HG02852 (cell line): Measurements from ENCODE around the gene ZNF493.

ENCODE experiments used
- ATAC-seq: cut with Tn5 transposase; IDR thresholded peaks from one replicate; pipeline ENCODE4 v1.9.1; 2021; ENCODE audit warnings: mild to moderate bottlenecking, moderate library complexity; ENCODE audit not compliant: unreplicated experiment

ZNF493 gene

DNA sequence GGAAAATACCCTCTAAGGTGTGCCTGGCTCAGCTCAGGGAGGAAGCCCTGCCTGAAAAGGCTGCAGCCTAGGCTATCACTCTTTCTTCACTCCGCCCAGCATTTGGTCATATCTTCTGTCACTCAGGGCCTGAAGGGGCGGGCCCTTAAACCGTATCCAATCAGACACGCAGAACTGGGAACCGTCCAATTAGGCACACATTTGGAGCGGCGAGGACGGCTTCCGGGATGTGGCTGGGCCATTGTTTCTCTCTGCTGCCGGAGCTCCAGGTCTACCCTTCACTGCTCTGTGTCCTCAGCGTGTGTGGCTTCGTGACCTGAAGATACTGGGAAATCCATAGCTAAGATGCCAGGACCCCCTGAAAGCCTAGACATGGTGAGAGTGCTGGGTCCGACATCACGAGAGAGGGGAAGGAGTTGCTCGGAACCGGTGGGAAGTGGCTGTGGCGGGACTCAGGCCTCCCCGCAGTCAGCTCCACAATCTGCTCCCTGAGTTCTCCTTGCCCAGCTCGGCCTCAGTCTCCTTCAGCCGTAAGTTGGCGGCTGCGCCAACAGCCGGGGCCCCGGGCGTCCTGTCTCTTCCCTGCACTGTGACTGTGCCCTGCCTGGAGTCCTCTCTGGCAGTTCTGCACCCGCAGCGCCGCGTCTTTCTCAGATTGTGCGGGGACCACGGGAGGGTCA lies at the start of gene ZNF493:
Gene ZNF493 (plus strand): TSS at position 241 of the 680 bp plus-strand sequence. CDS start 105 bp downstream, at position 346.
- ATAC-seq = peak; percentile 100

DNA sequence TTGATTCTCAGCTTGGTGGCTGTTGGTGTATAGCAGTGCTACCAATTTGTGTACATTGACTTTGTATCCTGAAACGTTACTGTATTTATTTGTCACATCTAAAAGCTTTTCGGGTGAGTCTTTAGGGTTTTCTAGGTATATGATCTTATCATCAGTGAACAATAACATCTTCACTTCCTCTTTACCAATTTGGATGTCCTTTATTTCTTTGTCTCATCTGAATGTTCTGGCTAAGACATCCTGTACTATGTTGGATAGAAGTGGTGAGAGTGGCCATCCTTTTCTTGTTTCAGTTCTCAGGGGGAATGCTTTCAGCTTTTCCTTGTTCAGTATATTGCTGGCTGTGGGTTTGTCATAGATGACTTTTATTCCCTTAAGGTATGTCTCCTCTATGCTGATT lies 44.1 kb upstream of the ZNF493 start:
- ATAC-seq = no peak

DNA sequence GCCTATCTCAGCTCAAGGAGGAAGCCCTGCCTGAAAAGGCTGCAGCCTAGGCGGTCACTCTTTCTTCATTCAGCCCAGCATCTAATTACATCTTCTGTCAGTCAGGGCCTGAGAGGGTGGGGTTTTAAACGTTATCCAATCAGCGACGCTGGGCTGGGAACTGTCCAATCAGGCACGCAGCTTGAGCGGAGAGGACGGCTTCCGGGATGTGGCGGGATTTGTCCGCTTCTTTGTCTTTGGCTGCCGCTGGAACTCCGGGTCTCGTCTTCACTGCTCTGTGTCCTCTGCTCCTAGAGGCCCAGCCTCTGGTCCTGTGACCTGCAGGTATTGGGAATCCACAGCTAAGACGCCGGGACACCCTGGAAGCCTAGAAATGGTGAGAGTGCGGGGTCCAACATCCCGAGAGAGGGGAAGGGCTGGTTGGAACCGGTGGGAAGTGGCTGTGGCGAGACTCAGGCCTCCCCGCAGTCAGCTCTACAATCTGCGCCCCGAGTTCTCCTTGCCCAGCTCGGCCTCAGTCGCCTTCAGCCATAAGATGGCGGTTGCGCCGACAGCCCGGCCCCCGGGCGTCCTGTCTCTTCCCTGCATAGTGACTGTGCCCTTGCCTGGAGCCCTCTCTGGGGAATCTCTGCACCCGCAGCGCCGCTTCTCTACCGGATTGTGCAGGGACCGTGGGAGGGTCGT lies 38.0 kb upstream of the ZNF493 start, which contains the start of gene ZNF738:
Gene ZNF738 (plus strand): TSS at position 233 of the 684 bp plus-strand sequence. CDS start 141 bp downstream, at position 374.
- ATAC-seq = peak; percentile 98

DNA sequence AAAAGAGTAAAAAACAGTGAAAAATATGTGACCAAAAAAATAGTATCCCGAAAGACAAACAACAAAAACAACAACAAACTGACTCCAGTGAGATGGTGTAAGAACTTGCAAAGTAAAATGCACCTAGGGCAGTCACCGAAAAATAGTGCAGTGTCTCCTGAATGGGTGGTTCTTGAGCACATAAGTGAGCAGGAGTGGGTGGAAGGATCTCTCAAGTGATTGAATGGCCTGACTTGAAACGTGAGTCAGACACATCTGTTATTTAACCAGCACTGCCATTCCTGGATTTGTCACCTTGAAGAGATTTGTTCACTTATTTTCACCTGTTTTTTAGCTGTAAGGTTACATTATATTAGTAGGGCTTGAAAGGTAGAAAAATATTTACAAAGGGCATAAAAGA lies 34.6 kb upstream of the ZNF493 start:
- ATAC-seq = no peak

DNA sequence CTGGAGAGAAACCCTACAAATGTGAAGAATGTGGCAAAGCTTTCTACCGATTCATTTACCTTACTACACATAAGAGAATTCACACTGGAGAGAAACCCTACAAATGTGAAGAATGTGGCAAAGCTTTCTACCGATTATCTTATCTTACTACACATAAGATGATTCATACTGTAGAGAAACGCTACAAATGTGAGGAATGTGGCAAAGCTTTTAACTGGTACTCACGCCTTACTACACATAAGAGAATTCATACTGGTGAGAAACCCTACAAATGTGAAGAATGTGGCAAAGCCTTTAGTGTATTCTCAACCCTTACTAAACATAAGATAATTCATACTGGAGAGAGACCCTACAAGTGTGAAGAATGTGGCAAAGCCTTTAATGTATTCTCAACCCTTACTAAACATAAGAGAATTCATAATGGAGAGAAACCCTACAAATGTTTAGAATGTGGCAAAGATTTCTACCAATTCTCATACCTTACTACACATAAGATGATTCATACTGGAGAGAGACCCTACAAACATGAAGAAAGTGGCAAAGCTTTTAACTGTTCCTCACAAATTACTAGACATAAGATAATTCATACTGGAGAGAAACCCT lies 12.9 kb upstream of the ZNF493 start:
- no peak for ATAC-seq

DNA sequence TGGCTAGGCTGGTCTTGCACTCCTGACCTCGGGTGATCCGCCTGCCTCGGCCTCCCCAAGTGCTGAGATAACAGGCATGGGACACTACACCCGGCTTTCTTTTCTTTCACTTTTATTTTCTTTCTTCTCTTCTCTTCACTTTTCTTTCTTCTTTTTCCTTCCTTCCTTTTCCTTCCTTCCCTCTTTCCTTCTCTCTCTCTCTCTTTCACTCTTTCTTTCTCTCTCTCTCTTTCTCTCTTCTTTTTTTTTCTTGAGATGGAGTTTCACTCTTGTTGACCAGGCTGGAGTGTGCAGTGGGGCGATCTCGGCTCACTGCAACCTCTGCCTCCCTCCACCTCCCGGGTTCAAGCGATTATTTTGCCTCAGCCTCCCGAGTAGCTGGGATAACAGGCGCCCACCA lies 812 bp upstream of the ZNF493 start:
- ATAC-seq = no peak

DNA sequence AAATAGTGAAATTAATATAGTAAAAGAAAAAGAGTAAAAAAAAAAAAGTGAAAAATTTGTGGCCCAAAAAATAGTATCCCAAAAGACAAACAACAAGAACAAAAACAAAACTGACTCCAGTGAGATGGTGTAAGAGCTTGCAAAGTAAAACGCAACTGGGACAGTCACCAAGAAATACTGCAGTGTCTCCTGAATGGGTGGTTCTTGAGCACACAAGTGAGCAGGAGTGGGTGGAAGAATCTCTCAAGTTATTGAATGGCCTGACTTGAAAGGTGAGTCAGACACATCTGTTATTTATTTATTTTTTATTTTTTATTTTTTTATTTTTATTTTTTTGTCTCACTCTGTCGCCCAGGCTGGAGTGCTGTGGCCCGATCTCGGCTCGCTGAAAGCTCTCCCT lies 1.9 kb downstream of the ZNF493 start:
- no peak for ATAC-seq

DNA sequence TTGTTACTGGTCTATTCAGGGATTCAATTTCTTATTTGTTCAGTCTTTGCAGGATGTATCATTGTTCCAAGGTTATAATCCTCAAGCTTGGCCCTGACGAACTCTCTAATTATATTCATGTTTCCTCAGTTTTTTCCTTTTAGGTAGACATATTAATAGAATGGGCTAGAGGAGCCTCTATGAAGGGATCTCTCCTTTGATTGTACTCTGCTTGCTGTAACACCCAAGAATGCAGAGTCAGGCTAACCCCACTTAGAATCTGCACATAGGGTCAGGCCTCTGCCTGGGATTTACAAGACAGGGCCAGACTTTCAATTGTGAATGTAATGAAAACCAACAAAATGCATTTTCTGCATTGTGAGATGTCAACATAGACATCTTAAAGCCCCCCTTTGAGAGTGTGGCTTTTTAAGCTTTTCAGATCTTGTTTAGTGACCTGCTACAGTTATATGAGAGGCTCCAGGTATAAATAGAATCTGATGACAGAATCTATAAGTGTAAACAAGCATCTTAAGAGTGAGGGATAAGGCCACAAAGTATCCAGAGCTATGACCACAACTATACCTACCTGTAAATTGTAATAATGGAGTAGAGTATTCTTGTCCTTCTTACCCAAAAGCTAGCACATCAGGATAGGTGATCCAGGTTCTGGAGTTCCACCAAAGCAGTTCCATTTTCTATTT lies 5.5 kb downstream of the ZNF493 start:
- ATAC-seq = no peak

DNA sequence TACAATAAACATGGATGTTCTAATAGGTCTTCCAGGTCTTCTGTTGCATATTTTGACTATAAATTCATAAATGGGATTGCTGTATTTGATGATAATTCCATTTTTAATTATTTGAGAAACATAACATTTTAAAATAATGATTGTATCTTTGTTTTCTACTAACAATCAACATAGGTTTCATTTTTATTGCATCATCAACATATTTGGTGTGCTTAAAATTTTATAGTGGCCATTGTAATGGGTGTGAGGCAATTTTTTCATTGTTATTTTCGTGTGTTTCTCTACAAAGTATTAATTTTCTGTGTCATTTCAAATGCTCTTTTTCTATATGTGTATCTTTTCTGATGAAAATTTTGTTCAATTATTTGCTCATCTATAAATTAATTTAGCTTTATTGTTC lies 13.2 kb downstream of the ZNF493 start:
- ATAC-seq = no peak

DNA sequence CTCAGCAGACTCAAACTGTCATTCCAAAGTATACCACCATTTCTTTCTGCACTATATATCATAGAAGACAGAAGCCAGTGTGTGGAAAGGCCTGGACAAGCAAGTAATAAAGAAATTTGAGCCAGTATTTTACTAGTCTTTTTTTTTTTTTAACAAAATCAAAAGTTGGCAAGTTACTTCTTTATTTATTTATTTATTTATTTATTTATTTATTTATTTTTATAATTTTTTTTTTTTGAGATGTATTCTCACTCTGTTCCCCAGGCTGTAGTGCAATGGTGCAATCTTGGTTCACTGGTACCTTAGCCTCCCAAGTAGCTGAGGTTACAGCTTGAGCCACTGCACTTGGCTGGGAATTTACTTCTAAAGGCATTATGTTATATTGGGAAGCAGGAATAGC lies 25.3 kb downstream of the ZNF493 start:
- ATAC-seq = no peak

DNA sequence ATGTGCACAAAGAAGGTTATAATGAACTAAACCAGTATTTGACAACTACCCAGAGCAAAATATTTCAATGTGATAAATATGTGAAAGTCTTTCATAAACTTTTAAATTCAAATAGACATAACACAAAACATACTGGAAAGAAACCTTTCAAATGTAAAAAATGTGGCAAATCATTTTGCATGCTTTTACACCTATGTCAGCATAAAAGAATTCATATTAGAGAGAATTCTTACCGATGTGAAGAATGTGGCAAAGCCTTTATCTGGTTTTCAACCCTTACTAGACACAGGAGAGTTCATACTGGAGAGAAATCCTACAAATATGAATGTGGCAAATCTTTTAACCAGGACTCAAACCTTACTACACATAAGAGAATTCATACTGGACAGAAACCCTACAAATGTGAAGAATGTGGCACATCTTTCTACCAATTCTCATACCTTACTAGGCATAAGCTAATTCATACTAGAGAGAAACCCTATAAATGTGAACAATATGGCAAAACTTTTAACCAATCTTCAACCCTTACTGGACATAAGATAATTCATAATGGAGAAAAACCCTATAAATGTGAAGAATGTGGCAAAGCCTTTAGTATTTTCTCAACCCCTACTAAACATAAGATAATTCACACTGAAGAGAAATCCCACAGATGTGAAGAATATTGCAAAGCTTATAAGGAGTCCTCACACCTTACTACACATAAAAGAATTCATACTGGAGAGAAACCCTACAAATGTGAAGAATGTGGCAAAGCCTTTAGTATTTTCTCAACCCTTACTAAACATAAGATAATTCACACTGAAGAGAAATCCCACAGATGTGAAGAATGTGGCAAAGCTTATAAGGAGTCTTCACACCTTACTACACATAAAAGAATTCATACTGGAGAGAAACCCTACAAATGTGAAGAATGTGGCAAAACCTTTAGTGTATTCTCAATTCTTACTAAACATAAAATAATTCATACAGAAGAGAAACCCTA lies 26.4 kb downstream of the ZNF493 start:
- no peak for ATAC-seq

DNA sequence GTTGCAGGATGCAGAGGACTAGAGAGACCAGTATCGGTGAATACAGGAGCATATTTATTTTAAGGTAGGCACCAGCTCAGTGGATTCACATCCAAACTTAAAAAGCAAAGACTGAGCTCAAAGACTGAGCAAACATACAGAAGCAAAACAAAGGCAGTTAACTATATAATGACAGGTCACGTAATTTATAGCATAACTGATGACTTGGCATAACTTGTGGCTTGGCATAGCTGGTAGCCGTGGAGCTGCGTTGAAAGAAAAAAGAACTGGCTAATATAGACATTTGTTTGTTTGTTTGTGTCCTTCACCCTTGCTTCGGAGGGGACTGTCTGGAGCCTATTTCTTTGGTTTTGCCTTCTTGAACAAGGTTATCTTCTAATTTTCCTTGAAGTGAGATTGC lies 33.7 kb downstream of the ZNF493 start:
- ATAC-seq = no peak

DNA sequence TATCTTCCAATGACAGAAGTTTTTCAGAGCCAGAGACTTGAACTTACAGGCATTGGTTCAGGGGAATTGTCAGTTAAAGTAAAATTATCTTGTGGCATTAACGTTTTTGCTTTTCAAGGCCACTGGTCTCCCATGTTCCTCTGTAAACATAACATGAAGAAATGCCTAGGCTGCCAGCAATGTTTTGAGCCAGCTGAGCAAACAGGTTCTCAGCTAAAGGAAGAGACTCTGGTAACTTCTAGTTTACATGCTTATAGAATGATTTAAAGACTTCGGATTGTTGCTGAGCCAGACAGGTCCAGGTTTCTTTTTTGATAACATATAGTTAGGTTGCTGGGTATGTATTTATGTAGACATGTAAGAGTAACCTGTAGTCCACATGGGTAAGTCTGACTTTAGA lies 35.7 kb downstream of the ZNF493 start:
- ATAC-seq = no peak

DNA sequence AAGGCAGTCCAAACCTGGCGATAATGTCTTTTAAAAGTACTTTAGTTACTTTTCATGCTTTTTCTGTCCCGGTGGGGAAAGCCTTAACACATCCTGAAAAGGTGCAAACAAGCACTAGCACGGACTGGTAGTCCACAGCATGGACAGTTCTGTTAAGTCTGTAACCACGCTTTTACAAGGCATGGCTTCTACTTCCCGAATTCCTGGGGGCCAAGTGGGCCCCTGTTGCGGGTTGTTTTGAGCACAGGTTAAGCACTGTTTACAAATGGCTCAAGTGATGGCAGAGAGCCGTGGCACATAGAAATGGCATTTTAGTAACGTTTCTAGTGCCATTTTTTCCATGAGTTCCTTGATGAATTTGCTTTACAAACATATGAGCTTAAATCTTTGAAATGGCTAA lies 37.6 kb downstream of the ZNF493 start:
- ATAC-seq = no peak

DNA sequence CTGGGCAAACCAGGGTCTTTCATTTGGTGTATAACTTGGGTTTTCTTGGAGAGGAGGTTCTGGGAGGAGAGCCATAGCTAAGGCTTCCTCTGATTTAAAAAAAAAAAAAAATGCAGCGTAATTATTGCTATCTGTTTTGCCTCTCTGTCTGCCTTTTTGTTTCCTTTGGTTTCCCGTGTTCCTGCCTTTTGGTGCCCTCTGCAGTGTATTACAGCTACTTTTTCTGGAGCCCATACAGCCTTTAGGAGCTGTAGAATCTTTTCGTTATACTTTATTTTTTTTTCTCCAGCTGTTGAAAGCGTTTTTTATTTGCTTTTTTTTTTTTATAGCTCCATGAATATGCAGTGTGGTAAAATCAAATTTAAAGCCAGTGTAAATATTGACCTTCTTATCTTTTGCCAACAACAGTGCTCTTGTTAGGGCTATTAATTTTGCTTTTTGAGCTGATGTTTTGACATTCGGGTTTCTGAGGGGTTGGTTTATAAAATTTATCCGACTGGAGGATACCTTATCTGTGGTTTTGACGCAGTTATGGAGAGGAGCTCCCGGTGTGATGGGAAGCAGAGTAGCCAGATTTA lies 38.1 kb downstream of the ZNF493 start:
- no peak for ATAC-seq

DNA sequence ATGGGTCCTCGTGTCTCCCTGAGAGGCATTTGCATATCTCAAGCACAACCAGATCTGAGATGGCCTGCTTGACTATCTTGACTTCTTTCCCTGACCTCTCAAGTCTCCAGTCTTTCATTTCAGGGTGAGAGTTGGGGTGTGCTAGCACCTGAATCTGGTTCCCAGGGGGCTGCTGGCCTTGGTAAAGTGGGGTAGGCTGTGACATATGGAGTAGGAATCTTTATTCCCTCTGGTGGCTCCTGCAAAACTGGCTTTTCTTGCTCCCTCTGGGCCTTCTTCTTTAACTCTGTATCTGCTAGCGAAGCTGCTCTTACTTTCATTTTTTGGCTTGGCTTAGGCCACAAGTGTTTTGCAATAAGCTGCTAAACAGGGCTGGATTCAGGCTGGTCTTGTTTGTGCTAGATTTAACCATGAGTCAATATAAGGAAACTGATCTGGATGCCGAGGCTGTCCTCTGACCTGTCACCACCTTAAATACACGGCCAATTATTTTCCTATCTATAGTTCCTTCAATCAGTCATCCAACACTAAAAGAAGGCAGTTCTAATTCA lies 42.3 kb downstream of the ZNF493 start:
- ATAC-seq = no peak

DNA sequence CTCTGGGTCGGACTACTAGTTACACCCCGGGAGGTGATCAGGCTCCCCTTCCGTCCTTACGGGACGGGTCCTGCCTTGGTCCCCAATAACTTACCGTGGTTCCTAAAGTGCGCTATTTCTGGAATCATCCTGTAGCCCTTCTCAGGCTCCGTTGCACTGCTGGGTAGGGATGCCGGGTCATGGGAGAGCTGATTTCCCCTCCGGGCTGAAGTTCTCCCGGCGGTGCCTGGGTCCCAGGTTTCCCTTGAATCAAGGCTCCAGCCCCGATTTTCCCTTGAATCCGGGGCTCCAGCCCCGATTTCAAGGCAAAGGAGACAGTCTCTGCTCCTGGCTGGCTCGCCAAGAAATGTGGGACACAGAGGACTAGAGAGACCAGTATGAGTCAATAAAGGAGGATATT lies 43.4 kb downstream of the ZNF493 start:
- no peak for ATAC-seq

DNA sequence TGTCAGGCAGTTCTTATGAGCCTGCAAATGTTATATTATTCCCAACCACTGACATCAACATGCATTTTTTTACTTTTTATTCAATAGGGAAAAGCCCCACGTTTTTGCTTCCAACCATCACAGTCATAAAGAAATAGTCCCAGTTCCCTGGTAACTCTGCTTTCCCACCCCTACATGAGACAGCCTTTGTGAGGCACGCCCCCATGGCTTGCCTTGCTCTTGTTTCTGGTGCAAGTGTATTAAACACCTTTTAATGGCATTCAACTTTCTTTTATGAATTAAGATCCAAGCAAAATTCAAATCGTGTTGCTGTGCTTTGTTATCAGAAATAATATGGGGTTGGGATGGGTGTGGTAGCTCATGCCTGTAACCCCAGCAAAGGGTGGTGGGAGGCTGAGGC lies 54.3 kb downstream of the ZNF493 start:
- ATAC-seq = no peak

DNA sequence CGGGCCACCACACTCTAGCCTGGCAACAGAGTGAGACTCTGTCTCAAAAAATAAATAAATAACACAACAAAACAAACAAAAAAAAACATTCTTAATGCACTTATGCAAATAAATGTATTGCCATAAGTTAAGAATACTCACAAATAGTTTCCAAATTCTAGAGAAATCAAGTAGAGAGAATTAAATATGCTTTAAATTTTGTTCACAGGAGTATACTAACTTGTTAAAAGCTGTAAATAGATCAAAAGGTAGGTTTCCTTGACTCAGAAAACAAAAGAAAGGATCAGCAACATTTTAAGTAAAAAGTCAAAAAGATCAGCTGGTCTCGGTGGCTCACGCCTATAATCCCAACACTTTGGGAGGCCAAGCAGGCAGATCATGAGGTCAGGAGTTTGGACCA lies 58.0 kb downstream of the ZNF493 start:
- no peak for ATAC-seq

DNA sequence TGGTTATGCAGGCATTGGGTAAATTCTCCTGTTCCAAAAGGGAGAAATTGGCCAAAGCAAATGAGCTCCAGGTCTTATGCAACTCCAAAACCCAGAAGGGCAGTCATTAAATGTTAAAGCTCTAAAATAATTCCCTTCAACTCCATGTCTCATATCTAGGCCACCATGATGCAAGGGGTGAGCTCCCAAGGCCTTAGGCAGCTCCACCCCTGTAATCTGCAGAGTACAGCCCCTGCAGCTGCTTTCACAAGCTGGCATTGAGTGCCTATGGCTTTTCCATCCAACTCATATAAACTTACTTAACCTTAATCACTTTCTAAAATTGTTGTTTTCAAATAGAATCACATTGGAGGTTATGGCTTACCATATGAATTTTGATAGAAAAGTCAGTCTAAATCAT lies 63.8 kb downstream of the ZNF493 start:
- ATAC-seq = no peak
